Right lobe of liver (tissue), 4 donors: ENCODE results near the gene DOCK3.

Experiments used
- POLR2A ChIP-seq: fragments of 450-650 bp; IDR thresholded peaks from one replicate; pipeline ENCODE4 v1.6.1; 2017; ENCODE audit warnings: antibody characterized with exemption, mild to moderate bottlenecking
- TF ChIP-seq, protein P1 (sequence below), 4 donors: fragments of 200-600 bp in 3 of 4; fragments of 450-650 bp in 1 of 4; IDR thresholded peaks; one replicate each; pipeline versions ENCODE4 v1.5.1 to v1.8.0; 2016 to 2022; ENCODE audit warnings: antibody characterized with exemption in 4 of 4, mild to moderate bottlenecking in 2 of 4
- donor health status: DM: no; HTN: no; CAD: no.
- donor health status: DM: no; HTN: no; CAD: no.
- donor health status: DM: no; HTN: yes; CAD: no.

DNA sequence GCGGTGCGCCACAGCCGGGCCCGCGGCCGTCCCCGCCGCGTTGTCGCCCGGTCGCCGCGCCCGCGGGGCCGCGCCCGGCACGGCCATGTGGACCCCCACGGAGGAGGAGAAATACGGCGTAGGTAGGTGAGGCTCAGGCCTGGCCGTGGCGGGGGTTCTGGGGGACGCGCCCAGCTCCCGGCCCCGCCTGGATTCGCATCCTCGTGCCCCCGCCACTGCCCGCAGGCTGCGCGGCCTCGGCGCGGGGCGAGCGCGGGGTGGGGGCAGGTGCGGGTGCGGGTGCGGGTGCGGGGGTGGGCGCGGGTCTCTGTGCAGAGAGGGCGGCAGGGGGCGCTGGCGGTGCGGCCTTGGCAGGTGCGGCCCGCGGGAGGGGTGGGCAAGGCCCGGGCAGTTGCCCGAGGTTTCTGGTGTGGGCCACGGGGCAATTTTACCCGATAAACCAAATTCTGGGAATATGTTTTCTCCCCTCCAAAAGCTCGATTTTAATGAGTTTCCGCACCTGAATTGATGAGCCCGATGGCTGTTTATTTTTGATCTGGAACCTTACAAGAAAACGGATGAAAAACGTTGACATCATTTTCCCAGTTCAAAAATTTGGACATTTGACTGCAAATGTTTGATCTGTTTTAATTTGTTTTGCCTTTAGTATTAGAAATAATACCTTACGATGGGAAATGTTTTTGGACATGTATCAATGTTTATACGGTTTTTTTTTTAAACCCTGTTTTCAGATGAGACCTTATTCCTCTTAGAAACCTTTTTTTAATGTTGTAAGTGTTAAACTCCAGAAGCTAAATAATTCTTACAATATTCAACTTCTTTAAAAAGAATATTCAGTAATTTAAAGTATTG lies 678 bp downstream of the DOCK3 start:
- TF ChIP-seq, protein P1, sequence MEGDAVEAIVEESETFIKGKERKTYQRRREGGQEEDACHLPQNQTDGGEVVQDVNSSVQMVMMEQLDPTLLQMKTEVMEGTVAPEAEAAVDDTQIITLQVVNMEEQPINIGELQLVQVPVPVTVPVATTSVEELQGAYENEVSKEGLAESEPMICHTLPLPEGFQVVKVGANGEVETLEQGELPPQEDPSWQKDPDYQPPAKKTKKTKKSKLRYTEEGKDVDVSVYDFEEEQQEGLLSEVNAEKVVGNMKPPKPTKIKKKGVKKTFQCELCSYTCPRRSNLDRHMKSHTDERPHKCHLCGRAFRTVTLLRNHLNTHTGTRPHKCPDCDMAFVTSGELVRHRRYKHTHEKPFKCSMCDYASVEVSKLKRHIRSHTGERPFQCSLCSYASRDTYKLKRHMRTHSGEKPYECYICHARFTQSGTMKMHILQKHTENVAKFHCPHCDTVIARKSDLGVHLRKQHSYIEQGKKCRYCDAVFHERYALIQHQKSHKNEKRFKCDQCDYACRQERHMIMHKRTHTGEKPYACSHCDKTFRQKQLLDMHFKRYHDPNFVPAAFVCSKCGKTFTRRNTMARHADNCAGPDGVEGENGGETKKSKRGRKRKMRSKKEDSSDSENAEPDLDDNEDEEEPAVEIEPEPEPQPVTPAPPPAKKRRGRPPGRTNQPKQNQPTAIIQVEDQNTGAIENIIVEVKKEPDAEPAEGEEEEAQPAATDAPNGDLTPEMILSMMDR (IDR thresholded peaks at IDR 0.05) = peak in 3 of 4 donors; percentile 17 to 28 (median 24)
- no peak for TF ChIP-seq POLR2A
